HUDEP-2 (cell line): ENCODE results near the gene CDH20.

Experiments
- DNase-seq, 76 experiments: peaks; one replicate each; lab custom pipeline; 2025; ENCODE audit not compliant: unreplicated experiment in 76 of 76; lab: John Stamatoyannopoulos, UW

Gene CDH20

GRCh38 chr18:61569176-61569892 is 236.1 kb downstream of the CDH20 start:
- no peak for DNase-seq

DNA sequence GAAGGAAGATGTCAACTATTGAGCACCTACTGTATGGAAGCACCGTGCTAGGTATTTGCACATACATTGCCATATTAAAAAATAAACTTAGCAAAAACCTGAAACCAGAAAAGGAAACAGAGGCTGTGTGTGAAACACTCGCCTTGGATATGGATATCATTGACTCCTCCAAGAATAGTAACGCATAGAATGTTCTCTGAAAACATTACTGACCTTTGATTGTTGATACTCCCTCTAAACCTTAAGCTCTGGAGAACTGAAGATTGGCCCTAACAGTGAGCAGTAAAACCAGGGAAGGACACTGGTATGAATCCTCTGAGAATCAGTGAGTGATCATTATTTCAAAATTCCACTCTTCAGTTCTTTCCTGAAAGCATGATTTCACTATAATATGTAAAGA is 236.8 kb downstream of the CDH20 start:
- DNase-seq = no peak

GRCh38 chr18:61572084-61572655 is 238.9 kb downstream of the CDH20 start:
- no peak for DNase-seq

DNA sequence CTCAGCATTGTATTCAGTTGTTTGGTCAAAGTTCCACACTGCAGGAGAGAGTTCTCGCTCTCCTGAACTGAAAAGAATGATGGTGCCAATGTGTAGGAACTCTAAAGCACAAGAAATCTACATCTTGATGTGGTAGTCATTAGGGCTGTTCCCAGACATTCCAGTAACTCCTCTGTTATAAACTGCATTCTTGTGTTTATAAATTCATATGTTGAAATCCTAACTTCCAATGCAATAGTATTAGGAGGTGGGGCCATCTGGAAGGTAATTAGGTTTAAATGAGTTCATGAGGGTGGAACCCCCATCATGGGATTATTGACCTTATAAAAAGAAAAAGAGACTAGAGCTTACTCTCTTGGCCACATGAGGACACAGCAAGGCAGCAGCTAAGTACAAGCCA is 239.6 kb downstream of the CDH20 start:
- DNase-seq = no peak

DNA sequence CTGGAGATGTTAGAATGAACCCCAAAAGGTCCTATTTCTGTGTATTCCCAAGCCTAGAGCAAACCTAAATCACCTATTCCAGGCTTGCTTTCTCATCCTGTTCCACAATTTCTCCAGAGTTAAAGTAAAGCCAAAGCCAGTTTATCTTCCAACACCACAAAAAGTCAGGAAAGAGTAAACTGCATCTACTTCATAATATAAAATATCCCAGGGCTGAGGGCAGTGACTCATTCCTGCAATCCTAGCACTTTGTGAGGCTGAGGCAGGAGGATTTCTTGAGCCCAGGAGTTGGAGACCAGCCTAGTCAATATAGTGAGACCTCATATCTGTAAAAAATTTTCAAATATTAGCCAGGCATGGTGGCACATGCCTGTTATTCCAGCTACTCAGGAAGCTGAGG is 241.4 kb downstream of the CDH20 start:
- no peak for DNase-seq

DNA sequence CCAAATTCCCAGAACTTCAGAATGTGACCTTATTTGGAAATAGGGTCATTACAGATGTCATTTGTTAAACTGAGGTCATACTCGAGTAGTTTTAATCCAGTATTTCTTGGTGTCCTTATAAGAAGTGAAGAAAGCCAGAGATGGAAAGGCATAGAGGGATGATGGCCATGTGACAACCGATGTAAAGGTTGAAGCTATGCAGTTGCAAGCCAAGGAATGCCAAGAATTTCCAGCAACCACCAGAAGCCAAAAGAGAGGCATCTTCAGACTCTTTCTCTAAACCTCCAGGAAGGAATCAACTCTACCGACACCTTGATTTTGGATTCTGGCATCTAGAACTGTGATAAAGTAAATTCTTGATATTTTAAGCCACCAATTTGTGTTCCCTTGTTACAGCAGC is 242.2 kb downstream of the CDH20 start:
- DNase-seq = no peak

- no peak for DNase-seq
Observed at GRCh38 chr18:61578846-61579245, 245.6 kb downstream of the CDH20 start.

GRCh38 chr18:61579581-61579980 is 246.4 kb downstream of the CDH20 start:
- DNase-seq = no peak

DNA sequence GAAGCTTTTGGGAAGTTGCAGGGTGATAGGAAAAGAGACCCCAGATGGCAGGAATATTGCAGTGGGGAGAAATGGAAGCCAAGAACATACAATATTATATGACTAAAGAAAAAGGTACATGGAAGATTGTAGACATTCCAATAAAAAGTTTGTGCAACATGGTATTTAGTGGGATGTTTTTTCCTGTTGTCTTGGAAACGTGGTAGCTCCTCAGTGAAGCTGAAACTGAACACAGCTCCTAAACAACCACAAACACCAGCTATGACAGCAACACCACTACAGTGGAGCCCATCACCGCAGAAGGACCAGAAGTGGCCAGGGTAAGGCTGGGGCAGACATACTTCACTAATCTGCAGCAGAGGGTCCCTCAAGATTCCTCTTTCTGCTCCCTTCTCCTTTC is 246.8 kb downstream of the CDH20 start:
- DNase-seq = no peak

DNA sequence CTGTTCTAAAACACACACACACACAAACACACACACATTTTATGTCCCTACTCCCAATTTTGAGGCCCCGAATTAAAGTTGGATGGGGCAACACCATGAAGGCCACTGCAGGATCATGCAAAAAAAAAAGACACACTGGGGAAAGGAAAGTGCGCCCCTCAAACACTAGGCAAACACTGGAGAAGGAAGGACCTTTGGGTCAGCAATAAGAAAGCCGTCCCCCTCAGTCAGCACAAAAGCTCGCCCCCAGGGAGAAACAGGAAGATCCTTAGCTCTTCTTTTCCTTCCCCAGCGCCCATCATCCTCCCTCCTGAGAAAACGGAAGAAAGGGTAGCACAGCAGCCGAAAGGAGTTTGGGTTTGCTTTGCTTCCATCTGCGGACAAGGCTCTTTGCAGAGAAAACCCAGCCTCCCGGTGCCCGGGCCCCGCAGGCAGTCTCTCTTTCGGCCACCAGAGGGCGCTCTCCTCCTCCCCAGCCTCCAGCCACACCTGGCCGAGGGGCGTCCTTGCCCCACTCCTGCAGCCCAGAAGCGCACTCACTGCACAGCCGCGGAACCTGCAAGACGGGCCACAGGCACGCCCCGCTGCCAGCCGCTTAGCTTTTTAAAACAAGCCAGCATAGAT is 248.5 kb downstream of the CDH20 start:
- DNase-seq = peak in 46 of 76 experiments; percentile 0 to 60 (median 19)

DNA sequence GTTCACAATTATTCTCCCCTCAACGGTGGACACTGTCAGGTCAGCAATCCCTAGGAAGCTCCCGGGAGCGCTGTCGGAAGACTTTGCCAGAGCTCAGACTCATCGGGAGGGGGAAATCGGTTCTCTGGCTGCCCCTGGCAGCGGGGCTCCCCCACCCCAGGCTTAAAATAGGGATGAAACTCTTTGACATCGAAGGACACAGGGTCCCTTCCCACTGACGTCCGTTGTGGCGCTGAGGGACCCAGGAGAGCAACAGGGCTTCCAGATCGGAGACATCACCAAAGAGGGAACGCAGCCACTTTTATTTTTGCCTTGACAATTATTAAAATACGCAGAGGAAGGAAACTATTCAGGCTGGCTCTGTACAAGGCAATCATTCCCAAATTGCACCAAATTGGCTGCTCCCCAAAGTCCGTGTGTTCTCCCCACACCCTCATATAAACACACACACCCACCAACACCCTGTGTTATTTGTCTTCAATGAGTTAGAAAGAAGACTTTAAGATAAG is 249.0 kb downstream of the CDH20 start:
- DNase-seq = no peak

DNA sequence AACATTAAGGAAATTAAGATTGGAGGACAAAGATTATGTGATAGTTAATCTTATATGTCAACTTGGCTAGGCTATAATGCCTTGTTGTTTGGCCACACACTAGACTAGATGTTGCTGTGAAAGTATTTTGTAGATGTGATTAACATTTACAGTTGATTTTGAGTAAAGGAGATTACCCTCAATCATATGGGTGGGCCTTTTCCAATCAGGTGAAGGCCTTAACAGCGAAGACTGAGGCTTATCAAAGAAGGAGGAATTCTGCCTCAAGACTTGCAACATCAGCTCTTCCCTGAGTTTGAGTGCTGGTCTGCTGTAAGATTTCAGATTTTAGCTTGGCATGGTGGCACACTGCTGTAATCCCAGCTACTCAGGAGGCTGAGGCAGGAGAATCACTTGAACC is 250.3 kb downstream of the CDH20 start:
- DNase-seq = no peak

- DNase-seq = no peak
Observed at GRCh38 chr18:61587865-61588264, 254.6 kb downstream of the CDH20 start.

DNA sequence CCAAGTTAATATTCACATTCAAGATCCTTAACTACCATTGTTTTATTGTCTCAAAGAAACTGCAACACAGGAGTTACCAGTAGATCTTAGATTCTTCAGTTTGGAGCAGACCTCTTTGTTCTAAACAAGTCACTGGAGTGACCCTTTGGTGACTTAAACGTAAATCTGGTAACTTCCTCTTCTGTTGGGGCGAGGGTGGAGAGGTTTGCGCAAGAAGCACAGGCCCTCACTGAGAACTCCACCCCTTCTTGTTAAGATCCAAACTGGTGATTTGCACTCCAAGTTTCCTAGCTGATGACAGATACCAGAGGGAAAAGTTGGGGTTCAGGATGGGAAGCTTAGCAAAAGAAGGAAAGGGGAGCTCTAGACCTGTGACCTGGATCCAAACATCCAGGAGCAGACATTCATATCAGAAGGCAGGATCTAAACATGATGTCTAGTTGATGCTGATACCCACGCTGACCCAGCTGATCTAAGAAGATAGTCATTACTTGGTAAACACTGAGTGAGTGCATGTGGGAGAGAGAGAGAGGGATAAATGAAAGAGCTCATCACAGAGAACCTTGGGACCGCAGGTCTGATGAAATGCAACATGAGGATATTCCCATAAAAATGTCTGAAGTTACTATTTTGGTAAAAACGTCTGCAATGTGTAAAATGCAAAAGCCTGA is 256.0 kb downstream of the CDH20 start:
- DNase-seq = no peak

DNA sequence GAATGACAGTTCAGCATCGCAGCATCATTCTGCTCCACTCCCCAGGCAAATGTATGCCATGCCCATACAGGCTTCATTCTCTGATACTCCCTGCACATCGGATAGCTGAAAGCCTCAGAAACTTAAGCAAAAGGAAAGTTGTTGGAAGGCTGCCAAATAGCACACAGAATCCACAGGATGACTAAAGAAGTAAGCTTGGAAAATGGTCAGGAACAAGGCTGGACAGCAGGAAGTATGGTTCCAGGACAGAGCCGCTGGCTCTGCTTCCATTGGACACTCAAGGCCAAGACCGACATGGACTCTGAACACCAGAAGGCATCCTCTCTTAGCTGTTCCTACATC is 256.5 kb downstream of the CDH20 start:
- no peak for DNase-seq

- no peak for DNase-seq
Observed at GRCh38 chr18:61591253-61591652, 258.0 kb downstream of the CDH20 start.

- DNase-seq = no peak
Observed at GRCh38 chr18:61595615-61596251, 262.5 kb downstream of the CDH20 start.

DNA sequence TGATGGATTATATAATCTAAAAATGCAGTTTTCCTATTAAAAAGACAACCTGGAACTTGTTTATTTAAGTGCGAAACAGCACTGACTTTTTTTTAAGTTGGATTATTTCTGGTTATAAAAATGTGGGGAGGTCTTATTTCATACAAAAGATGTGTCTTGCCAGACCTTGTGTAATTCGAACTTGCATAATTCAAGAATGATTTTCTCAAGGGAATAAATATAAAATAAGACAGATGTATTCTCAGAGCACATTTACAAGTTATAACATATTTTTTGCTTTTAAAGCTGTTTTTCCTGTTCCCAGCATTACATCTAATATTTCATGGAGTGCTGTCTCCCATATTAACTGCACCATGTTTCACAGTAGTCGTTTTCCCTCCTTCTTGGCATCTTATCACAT is 263.1 kb downstream of the CDH20 start:
- no peak for DNase-seq

- no peak for DNase-seq
Observed at GRCh38 chr18:61597316-61597715, 264.1 kb downstream of the CDH20 start.

GRCh38 chr18:61600422-61600821 is 267.2 kb downstream of the CDH20 start:
- DNase-seq = no peak

DNA sequence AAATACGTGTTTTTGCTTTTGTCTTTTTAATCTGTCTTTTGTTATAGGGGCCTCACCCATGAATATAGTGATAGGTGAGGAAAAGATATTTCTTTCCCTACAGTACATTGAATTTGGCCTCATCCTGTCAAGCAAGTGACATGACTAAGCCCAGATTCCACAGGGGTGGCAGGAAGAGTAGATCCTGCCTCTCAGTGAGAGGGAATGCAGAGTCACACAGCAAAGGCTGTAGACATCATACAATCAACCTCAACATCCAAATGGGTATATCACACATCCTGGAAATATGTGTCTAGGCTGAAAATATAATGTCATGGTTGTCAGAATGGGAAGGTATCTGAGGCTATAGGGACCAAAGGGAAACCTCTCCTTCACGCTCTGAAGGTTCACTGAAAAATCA is 269.6 kb downstream of the CDH20 start:
- no peak for DNase-seq
